Dedifferentiated amniotic fluid mesenchymal stem cell (primary cell): Measurements from ENCODE around the gene NEK11.
"Not testable (repeated sequence)": the region's sequence is repeated elsewhere in the genome, so short reads cannot be mapped to it uniquely, and the experiment has no call there.

ENCODE experiments used
- DNase-seq: peaks from one replicate; pipeline ENCODE4 v3.0.0-alpha.2; 2016; ENCODE audit errors: extremely low spot score

NEK11 gene

DNA sequence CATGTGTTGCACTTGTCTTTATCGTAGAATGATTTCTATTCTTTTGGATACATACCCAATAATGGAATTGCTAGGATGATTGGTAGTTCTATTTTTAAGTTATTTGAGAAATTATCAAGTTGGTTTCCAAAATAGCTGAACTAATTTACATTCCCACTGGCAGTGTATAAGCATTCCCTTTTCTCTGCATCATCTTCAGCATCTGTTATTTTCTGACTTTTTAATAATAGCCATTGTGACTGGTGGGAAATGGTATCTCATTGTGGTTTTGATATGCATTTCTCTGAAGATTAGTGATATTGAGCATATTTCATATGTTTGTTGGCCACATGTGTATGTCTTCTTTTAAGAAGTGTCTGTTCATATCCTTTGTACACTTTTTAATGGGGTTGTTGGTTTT lies 273.2 kb downstream of the NEK11 start:
- no peak for DNase-seq

DNA sequence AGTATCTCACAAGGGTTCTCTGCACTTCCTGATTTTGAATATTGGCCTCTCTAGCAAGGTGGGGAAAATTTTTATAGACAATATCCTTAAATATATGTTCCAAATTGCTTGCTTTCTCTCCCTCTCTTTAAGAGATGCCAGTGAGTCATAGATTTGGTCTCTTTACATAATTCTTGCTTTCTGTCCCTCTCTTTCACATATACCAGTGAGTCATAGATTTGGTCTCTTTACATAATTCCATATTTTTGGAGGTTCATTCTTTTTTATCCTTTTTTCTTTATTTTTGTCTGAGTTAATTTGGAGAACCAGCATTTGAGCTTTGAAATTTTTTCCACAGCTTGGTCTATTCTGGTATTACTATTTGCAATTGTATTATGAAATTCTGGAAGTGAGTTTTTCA lies 277.2 kb downstream of the NEK11 start:
- no peak for DNase-seq

DNA sequence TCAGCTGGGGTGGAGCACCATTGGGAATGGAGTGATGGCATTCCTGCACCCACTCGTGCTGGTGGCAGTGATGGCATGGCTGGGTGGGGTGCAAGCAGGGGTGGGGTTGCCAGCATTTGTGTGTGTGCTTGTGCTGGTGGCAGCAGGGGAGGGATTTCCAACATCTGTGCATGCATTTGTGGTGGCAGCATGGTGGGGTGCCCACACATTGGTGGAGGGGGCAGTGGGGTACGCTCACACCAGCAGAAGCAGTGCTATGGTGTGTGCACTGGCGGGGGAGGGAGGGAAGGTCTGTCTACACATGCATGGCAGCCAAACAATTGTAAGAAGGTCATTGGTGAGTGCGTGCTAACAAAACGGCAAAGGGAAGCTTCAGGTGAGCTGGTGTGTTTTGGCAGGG lies 278.2 kb downstream of the NEK11 start:
- DNase-seq, result no peak

GRCh38 chr3:131306242-131306641 lies 279.6 kb downstream of the NEK11 start:
- DNase-seq, result no peak

DNA sequence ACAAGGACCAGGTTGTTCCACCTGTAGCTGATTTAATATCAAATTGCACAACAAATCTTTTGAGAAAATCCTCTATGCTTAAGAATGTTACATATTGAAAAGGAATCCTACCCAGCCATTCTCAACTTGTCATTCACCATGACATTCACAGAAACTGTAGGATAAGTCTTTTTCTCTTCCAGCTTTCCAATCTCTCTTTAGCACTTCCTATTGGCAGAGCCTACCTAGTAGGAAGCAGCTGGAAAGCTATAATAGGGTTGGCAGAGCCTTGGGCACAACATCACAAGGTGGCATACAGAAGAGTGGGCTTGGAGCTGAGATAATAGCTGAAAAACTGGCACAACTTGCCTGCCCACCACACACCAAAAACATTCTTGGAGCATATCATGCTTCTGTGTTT lies 287.6 kb downstream of the NEK11 start:
- DNase-seq, result no peak

GRCh38 chr3:131315162-131315561 lies 288.5 kb downstream of the NEK11 start:
- no peak for DNase-seq

- DNase-seq, result no peak
Measured at GRCh38 chr3:131317667-131318066, 291.0 kb downstream of the NEK11 start.

- peak; percentile 19 for DNase-seq
Measured at GRCh38 chr3:131323014-131323413, 296.3 kb downstream of the NEK11 start.

GRCh38 chr3:131323792-131324191 lies 297.1 kb downstream of the NEK11 start:
- no peak for DNase-seq

GRCh38 chr3:131324923-131325322 lies 298.2 kb downstream of the NEK11 start:
- DNase-seq, result no peak

- no peak for DNase-seq
Measured at GRCh38 chr3:131326307-131326706, 299.6 kb downstream of the NEK11 start.

- no peak for DNase-seq
Measured at GRCh38 chr3:131328721-131329120, 302.0 kb downstream of the NEK11 start.

DNA sequence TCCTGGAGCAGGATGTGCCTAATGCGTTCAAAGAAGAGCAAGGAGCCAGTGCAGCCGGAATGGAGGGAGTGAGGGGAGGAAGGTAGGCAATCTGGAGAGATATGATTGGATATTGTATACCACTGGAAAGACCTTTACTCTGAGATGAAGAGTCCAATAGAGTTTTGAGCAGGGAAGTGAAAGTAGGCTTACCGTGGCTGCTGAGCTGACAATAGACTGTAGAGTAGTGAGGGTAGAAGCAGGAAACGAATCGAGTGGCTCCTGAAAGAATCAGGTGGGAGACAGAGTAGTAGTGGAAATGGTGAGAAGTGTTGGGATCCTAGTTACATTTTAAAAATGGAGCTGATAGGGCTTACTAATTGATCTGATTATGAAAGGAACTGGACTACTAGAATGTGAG lies 303.1 kb downstream of the NEK11 start:
- DNase-seq, result no peak

GRCh38 chr3:131331456-131332085 lies 304.9 kb downstream of the NEK11 start:
- not testable (repeated sequence) for DNase-seq

- no peak for DNase-seq
Measured at GRCh38 chr3:131338948-131339640, 312.4 kb downstream of the NEK11 start.

- DNase-seq, result no peak
Measured at GRCh38 chr3:131341761-131342160, 315.1 kb downstream of the NEK11 start.

- no peak for DNase-seq
Measured at GRCh38 chr3:131348911-131349310, 322.2 kb downstream of the NEK11 start.

DNA sequence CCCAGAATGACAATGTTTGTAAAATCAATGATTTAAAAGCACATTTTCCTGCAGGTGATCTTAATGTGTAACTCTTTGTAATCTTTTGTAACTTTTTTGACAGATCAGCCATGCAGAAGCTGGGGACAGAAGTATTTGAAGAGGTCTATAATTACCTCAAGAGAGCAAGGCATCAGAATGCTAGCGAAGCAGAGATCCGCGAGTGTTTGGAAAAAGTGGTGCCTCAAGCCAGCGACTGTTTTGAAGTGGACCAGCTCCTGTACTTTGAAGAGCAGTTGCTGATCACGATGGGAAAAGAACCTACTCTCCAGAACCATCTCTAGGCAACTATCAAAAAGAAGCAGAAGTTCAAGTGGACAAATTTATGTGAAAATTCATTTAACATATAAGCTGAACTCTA lies 322.8 kb downstream of the NEK11 start:
- no peak for DNase-seq

- peak; percentile 74 for DNase-seq
Measured at GRCh38 chr3:131349946-131350347, 323.3 kb downstream of the NEK11 start.

GRCh38 chr3:131350506-131350905 lies 323.8 kb downstream of the NEK11 start:
- no peak for DNase-seq

- no peak for DNase-seq
Measured at GRCh38 chr3:131353016-131353877, 326.6 kb downstream of the NEK11 start.

- DNase-seq, result no peak
Measured at GRCh38 chr3:131353986-131354385, 327.3 kb downstream of the NEK11 start.
